ENCODE measurements around the gene SUN2.

DNA sequence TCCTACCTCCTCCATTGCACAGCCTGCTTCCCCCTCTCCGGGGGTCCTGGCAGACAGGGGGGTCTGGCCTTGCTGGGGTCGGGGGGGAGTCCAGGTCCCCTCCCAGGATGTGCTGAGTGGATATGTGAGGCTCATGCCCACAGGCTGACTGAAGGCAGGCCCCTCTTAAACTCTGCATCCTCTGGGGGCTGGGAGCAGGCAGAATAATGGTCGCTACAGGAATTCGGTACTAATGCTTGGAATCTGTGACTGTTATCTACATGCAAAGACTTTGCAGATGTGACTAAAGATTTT is 1.6 kb upstream of the SUN2 start:
- TF ChIP-seq, protein P1, sequence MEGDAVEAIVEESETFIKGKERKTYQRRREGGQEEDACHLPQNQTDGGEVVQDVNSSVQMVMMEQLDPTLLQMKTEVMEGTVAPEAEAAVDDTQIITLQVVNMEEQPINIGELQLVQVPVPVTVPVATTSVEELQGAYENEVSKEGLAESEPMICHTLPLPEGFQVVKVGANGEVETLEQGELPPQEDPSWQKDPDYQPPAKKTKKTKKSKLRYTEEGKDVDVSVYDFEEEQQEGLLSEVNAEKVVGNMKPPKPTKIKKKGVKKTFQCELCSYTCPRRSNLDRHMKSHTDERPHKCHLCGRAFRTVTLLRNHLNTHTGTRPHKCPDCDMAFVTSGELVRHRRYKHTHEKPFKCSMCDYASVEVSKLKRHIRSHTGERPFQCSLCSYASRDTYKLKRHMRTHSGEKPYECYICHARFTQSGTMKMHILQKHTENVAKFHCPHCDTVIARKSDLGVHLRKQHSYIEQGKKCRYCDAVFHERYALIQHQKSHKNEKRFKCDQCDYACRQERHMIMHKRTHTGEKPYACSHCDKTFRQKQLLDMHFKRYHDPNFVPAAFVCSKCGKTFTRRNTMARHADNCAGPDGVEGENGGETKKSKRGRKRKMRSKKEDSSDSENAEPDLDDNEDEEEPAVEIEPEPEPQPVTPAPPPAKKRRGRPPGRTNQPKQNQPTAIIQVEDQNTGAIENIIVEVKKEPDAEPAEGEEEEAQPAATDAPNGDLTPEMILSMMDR (conservative IDR thresholded peaks at IDR 0.05; ENCODE audit: low read depth, low read length) = no peak
- no peak for TF ChIP-seq EZH2 (IDR thresholded peaks at IDR 0.05; ENCODE audit: low read length, unreplicated experiment)
- TF ChIP-seq EZH2phosphoT487 (IDR thresholded peaks at IDR 0.05; ENCODE audit: borderline replicate concordance, low read length) = no peak

Measured in PC-3 (cell line).